GM19193 (cell line): ENCODE measurements around the gene SORCS1.

Source experiments
- POLR2A ChIP-seq: IDR thresholded peaks from 4 replicates; pipeline ENCODE4 v1.6.1; 2011; ENCODE audit not compliant: insufficient read depth, insufficient read length; ENCODE audit errors: extremely low read depth

SORCS1 gene

GRCh38 chr10:106894692-106895091 is 269.8 kb downstream of the SORCS1 start:
- no peak for TF ChIP-seq POLR2A

- TF ChIP-seq POLR2A: no peak
These were observed 286.9 kb downstream of the SORCS1 start for GRCh38 chr10:106877574-106877973.

- no peak for TF ChIP-seq POLR2A
These were observed 290.0 kb downstream of the SORCS1 start for GRCh38 chr10:106874604-106874889.

GRCh38 chr10:106873770-106874603 is 290.5 kb downstream of the SORCS1 start:
- TF ChIP-seq POLR2A: no peak

GRCh38 chr10:106872176-106872575 is 292.3 kb downstream of the SORCS1 start:
- no peak for TF ChIP-seq POLR2A

GRCh38 chr10:106866244-106866845 is 298.2 kb downstream of the SORCS1 start:
- TF ChIP-seq POLR2A: no peak

GRCh38 chr10:106864031-106864430 is 300.5 kb downstream of the SORCS1 start:
- no peak for TF ChIP-seq POLR2A

GRCh38 chr10:106863549-106863948 is 301.0 kb downstream of the SORCS1 start:
- no peak for TF ChIP-seq POLR2A

GRCh38 chr10:106859892-106860652 is 304.4 kb downstream of the SORCS1 start:
- TF ChIP-seq POLR2A: no peak

GRCh38 chr10:106857728-106858127 is 306.8 kb downstream of the SORCS1 start:
- no peak for TF ChIP-seq POLR2A

- TF ChIP-seq POLR2A: no peak
These were observed 307.3 kb downstream of the SORCS1 start for GRCh38 chr10:106857213-106857612.

- TF ChIP-seq POLR2A: no peak
These were observed 327.4 kb downstream of the SORCS1 start for GRCh38 chr10:106836933-106837663.

- no peak for TF ChIP-seq POLR2A
These were observed 331.7 kb downstream of the SORCS1 start for GRCh38 chr10:106832846-106833245.

GRCh38 chr10:106830471-106830870 is 334.0 kb downstream of the SORCS1 start:
- no peak for TF ChIP-seq POLR2A

- no peak for TF ChIP-seq POLR2A
These were observed 334.5 kb downstream of the SORCS1 start for GRCh38 chr10:106830006-106830405.
